GM10266 (cell line): ENCODE data around the gene PTPRD.

Experiments
- DNase-seq: peaks from one replicate; pipeline ENCODE4 v3.0.0; 2012; ENCODE audit errors: extremely low spot score
- CTCF ChIP-seq: IDR thresholded peaks from 2 replicates; pipeline ENCODE4 v1.5.1; 2012; ENCODE audit warnings: mild to moderate bottlenecking, low read depth; ENCODE audit not compliant: control insufficient read depth, insufficient read depth; ENCODE audit errors: missing control alignments

PTPRD gene

GRCh38 chr9:8567963-8568579 is 2044.7 kb downstream of the PTPRD start:
- no peak for TF ChIP-seq CTCF
- DNase-seq = no peak

GRCh38 chr9:8564960-8565359 is 2047.8 kb downstream of the PTPRD start:
- DNase-seq = no peak
- no peak for TF ChIP-seq CTCF

- TF ChIP-seq CTCF = no peak
- DNase-seq = no peak
Measured at GRCh38 chr9:8560560-8561525, 2052.0 kb downstream of the PTPRD start.

- no peak for DNase-seq
- no peak for TF ChIP-seq CTCF
Measured at GRCh38 chr9:8558176-8558575, 2054.6 kb downstream of the PTPRD start.

- no peak for DNase-seq
- no peak for TF ChIP-seq CTCF
Measured at GRCh38 chr9:8555762-8556500, 2056.9 kb downstream of the PTPRD start.

GRCh38 chr9:8553444-8553843 is 2059.4 kb downstream of the PTPRD start:
- TF ChIP-seq CTCF = no peak

More at GRCh38 chr9:8553444-8553843, 2059.4 kb downstream of the PTPRD start:
- no peak for DNase-seq
